SU-DHL-6 (cell line): Measurements from ENCODE around the gene TMEM221.

Experiments
- CTCF ChIP-seq: fragments of 200-600 bp; sonication (generic); IDR thresholded peaks from one replicate; pipeline ENCODE4 v1.5.1; 2017; ENCODE audit warnings: antibody characterized with exemption, mild to moderate bottlenecking, low read length, moderate library complexity; ENCODE audit not compliant: insufficient read depth, poor library complexity, severe bottlenecking
- EZH2phosphoT487 ChIP-seq: fragments of 200-600 bp; sonication (generic), shearing (Covaris generic); conservative IDR thresholded peaks from 2 replicates; pipeline ENCODE4 v1.6.1; 2018; ENCODE audit warnings: mild to moderate bottlenecking, antibody characterized with exemption, low read length, moderate library complexity, mixed read lengths

- TF ChIP-seq CTCF: no peak
- no peak for TF ChIP-seq EZH2phosphoT487
Observed at GRCh38 chr19:17479325-17479791, 30.9 kb upstream of the TMEM221 start.
